Caco-2 (cell line): Measurements from ENCODE around the gene GFY. TPM values are rescaled to one million over a fixed set of nuclear protein-coding genes. Genes with fewer than 3 reads are reported as not detected.

Experiments
- BruUV-seq: library from RNA; stranded (reverse); fragments of 400-500 nt; replicated peaks from 2 replicates; lab custom pipeline; 2021; lab: Mats Ljungman, UMichigan
- CTCF ChIA-PET: fragments of 300-600 bp; sonication (Branson Sonifier 250); formaldehyde crosslinking; loops from one replicate; lab custom pipeline; 2022; ENCODE audit warnings: antibody characterized with exemption; lab: Charles Lee
- POLR2A ChIA-PET: fragments of 300-600 bp; sonication (Branson Sonifier 250); formaldehyde crosslinking; loops from one replicate; lab custom pipeline; 2022; ENCODE audit warnings: antibody characterized with exemption; lab: Charles Lee
- DNase-seq, 2 experiments: peaks; one replicate each; pipeline versions ENCODE4 v3.0.0 to v3.0.0-alpha.2; 2020 to 2022
- H3K27me3 ChIP-seq: replicated peaks from 2 replicates; pipeline ENCODE4 v1.6.0; 2011; ENCODE audit warnings: low read length; ENCODE audit not compliant: control insufficient read depth, insufficient read depth
- H3K36me3 ChIP-seq: 2 replicates; pipeline ENCODE4 v1.5.1; 2011; ENCODE audit warnings: low read length; ENCODE audit not compliant: control insufficient read depth, insufficient read depth
- H3K4me1 ChIP-seq: fragments of 250-450 bp; sonication (Bioruptor Pico); 2 replicates; pipeline ENCODE4 v1.5.1; 2020; ENCODE audit warnings: mild to moderate bottlenecking
- H3K4me3 ChIP-seq: 2 replicates; pipeline ENCODE4 v1.5.1; 2011; ENCODE audit warnings: low read depth, mild to moderate bottlenecking, control low read depth, low read length
- H3K9me3 ChIP-seq: fragments of 250-450 bp; sonication (Bioruptor Pico); 2 replicates; pipeline ENCODE4 v1.5.1; 2020; ENCODE audit warnings: mild to moderate bottlenecking, moderate library complexity
- H3K27ac Mint-ChIP-seq: one replicate; pipeline ENCODE4 v1.8.0; 2022; ENCODE audit warnings: mixed read lengths; ENCODE audit not compliant: unreplicated experiment
- H3K27me3 Mint-ChIP-seq: one replicate; pipeline ENCODE4 v1.8.0; 2022; ENCODE audit warnings: mixed read lengths; ENCODE audit not compliant: insufficient read depth, unreplicated experiment
- H3K36me3 Mint-ChIP-seq: one replicate; pipeline ENCODE4 v1.8.0; 2022; ENCODE audit warnings: mild to moderate bottlenecking, mixed read lengths; ENCODE audit not compliant: insufficient read depth, unreplicated experiment
- H3K4me1 Mint-ChIP-seq: one replicate; pipeline ENCODE4 v1.8.0; 2022; ENCODE audit warnings: low read depth, mixed read lengths; ENCODE audit not compliant: unreplicated experiment
- H3K4me3 Mint-ChIP-seq: one replicate; pipeline ENCODE4 v1.8.0; 2022; ENCODE audit warnings: mild to moderate bottlenecking, moderate library complexity, mixed read lengths; ENCODE audit not compliant: unreplicated experiment
- H3K9me3 Mint-ChIP-seq: one replicate; pipeline ENCODE4 v1.8.0; 2022; ENCODE audit warnings: mixed read lengths; ENCODE audit not compliant: unreplicated experiment
- CTCF ChIP-seq, 2 experiments: fragments of 200-600 bp in 1 of 2; IDR thresholded peaks; 1 replicate in 1 of 2; 2 replicates in 1 of 2; pipeline versions ENCODE4 v1.5.1 to v1.8.0; 2011 to 2022; ENCODE audit warnings: antibody characterized with exemption in 1 of 2, control low read depth in 1 of 2, inconsistent platforms in 1 of 2, low read depth in 1 of 2, low read length in 1 of 2, mild to moderate bottlenecking in 1 of 2, moderate library complexity in 1 of 2; ENCODE audit not compliant: insufficient read depth in 1 of 2, severe bottlenecking in 1 of 2, unreplicated experiment in 1 of 2
- intact Hi-C: fragments of 100-400 bp; cut with micrococcal nuclease; formaldehyde crosslinking; loops from one replicate; pipeline ENCODE4 v1.10.0; 2022; ENCODE audit not compliant: unreplicated experiment
- total RNA-seq: library from RNA; stranded (reverse); gene quantifications from 2 replicates; pipeline ENCODE4 v1.2.3, GENCODE V29; 2022

The GFY gene
- total RNA-seq, 1 experiment from 2014 or later: 0.25 TPM

GRCh38 chr19:49432141-49433073 lies 7.2 kb downstream of the GFY start:
- Mint-ChIP-seq H3K27me3 (peaks cover 8% of the 10 kb centered on the region), H3K4me1 (no peaks in the 10 kb centered on the region), H3K9me3 (no peaks in the 10 kb centered on the region), H3K36me3 (no peaks in the 10 kb centered on the region), H3K27ac (no peak overlapping the region), H3K4me3 (no peak overlapping the region)
- no peaks in the 10 kb centered on the region for H3K9me3 ChIP-seq
- intact Hi-C loops: no loop called here
- H3K4me1 ChIP-seq: peaks cover 10% of the 10 kb centered on the region
- POLR2A ChIA-PET: no interaction called here
- no TSS peak for BruUV-seq
- CTCF ChIA-PET: no interaction called here
- H3K36me3 ChIP-seq: no peaks in the 10 kb centered on the region
- H3K27me3 ChIP-seq: no peaks in the 10 kb centered on the region; the same call in 1 of the 2 replicates
- no peak for TF ChIP-seq CTCF (IDR thresholded peaks at IDR 0.05; ENCODE audit: insufficient read depth in 1 of 2, low read depth in 1 of 2, low read length in 1 of 2, severe bottlenecking in 1 of 2, unreplicated experiment in 1 of 2)
- no peak for DNase-seq
- no peak overlapping the region for H3K4me3 ChIP-seq

- H3K27me3 ChIP-seq: no peaks in the 10 kb centered on the region; the same call in 1 of the 2 replicates
Measured at GRCh38 chr19:49433240-49433901, 8.2 kb downstream of the GFY start.

More at GRCh38 chr19:49433240-49433901, 8.2 kb downstream of the GFY start:
- Histone ChIP-seq H3K36me3 (no peaks in the 10 kb centered on the region), H3K4me1 (peaks cover 4% of the 10 kb centered on the region), H3K9me3 (no peaks in the 10 kb centered on the region), H3K4me3 (no peak overlapping the region)
- DNase-seq: no peak
- intact Hi-C loops: no loop called here
- BruUV-seq: no TSS peak
- Mint-ChIP-seq H3K27ac (no peak overlapping the region), H3K4me3 (no peak overlapping the region), H3K36me3 (no peaks in the 10 kb centered on the region), H3K4me1 (no peaks in the 10 kb centered on the region), H3K9me3 (no peaks in the 10 kb centered on the region), H3K27me3 (peaks cover 17% of the 10 kb centered on the region)
- no peak for TF ChIP-seq CTCF (IDR thresholded peaks at IDR 0.05; ENCODE audit: insufficient read depth in 1 of 2, low read depth in 1 of 2, low read length in 1 of 2, severe bottlenecking in 1 of 2, unreplicated experiment in 1 of 2)
- ChIA-PET POLR2A (no interaction called here), CTCF (interaction anchor here (0.7 kb wide), 1 partner anchor 72 kb away, joined by 3 read pairs; no protein-coding TSS in a partner anchor)
